Endothelial cell of umbilical vein (primary cell): ENCODE results near the gene IPPK. TPM values are rescaled to one million over a fixed set of nuclear protein-coding genes. Genes with fewer than 3 reads are reported as not detected.

Experiments used
- BruUV-seq: library from RNA; stranded (reverse); fragments of 400-500 nt; replicated peaks from 2 replicates; lab custom pipeline; 2021; lab: Mats Ljungman, UMichigan
- CTCF ChIA-PET: fragments of 300-600, 350-600 bp; sonication (Branson Sonifier 250); formaldehyde crosslinking; loops from one replicate; lab custom pipeline; 2021; ENCODE audit warnings: antibody characterized with exemption, inconsistent platforms; lab: Charles Lee
- POLR2A ChIA-PET: fragments of 300-600, 350-600 bp; sonication (Branson Sonifier 250); formaldehyde crosslinking; loops from one replicate; lab custom pipeline; 2021; ENCODE audit warnings: antibody characterized with exemption, inconsistent platforms; lab: Charles Lee
- DNase-seq: peaks from one replicate; pipeline ENCODE4 v3.0.0-alpha.2; 2011; ENCODE audit warnings: low read depth, low spot score
- FAIRE-seq: peaks from 2 replicates; lab custom pipeline; 2011; peaks lifted over from hg19 to GRCh38; lab: Jason Lieb, UNC
- H2AFZ ChIP-seq: 2 replicates; pipeline ENCODE4 v1.6.0; 2012; ENCODE audit warnings: low read depth, low read length, control low read depth, inconsistent platforms
- H3K27ac ChIP-seq: 2 replicates; pipeline ENCODE4 v1.5.1; 2011; ENCODE audit warnings: low read depth, mild to moderate bottlenecking, control low read depth, low read length, moderate library complexity; ENCODE audit not compliant: insufficient read depth
- H3K27me3 ChIP-seq, 2 experiments: 2 replicates each; pipeline versions ENCODE4 v1.6.0 to v1.6.1; 2011; ENCODE audit warnings: low read length in 2 of 2, mixed read lengths in 1 of 2; ENCODE audit not compliant: control insufficient read depth in 2 of 2, insufficient read depth in 2 of 2
- H3K36me3 ChIP-seq, 2 experiments: 2 replicates in 1 of 2; 3 replicates in 1 of 2; pipeline ENCODE4 v1.5.1; 2011; ENCODE audit warnings: low read length in 2 of 2, mild to moderate bottlenecking in 1 of 2, moderate library complexity in 1 of 2; ENCODE audit not compliant: control insufficient read depth in 2 of 2, insufficient read depth in 2 of 2; ENCODE audit errors: extremely low read depth in 1 of 2
- H3K4me1 ChIP-seq: 3 replicates; pipeline ENCODE4 v1.5.1; 2011; ENCODE audit warnings: mild to moderate bottlenecking, low read length; ENCODE audit not compliant: control insufficient read depth, insufficient read depth; ENCODE audit errors: extremely low read depth
- H3K4me2 ChIP-seq: 2 replicates; pipeline ENCODE4 v1.6.1; 2011; ENCODE audit warnings: low read length, control low read depth, mixed read lengths; ENCODE audit not compliant: insufficient read depth
- H3K4me3 ChIP-seq, 3 experiments: fragments of 200-600 bp in 1 of 3; sonication (generic), shearing (Covaris generic) in 1 of 3; replicated peaks in 1 of 3; 2 replicates each; pipeline ENCODE4 v1.5.1; 2011 to 2016; ENCODE audit warnings: control low read depth in 3 of 3, low read length in 3 of 3, mild to moderate bottlenecking in 2 of 3, inconsistent platforms in 1 of 3, low read depth in 1 of 3, moderate library complexity in 1 of 3; ENCODE audit not compliant: insufficient read depth in 1 of 3
- H3K79me2 ChIP-seq: 2 replicates; pipeline ENCODE4 v1.6.0; 2012; ENCODE audit warnings: low read length, inconsistent platforms; ENCODE audit not compliant: control insufficient read depth, insufficient read depth
- H3K9ac ChIP-seq: replicated peaks from 2 replicates; pipeline ENCODE3; 2011; ENCODE audit warnings: low read length, control low read depth; ENCODE audit not compliant: insufficient read depth; ENCODE audit errors: extremely low read depth
- H3K9me1 ChIP-seq: replicated peaks from 3 replicates; pipeline ENCODE4 v1.6.0; 2011; ENCODE audit warnings: mild to moderate bottlenecking, low read length; ENCODE audit not compliant: control insufficient read depth, insufficient read depth; ENCODE audit errors: extremely low read depth
- H3K9me3 ChIP-seq: replicated peaks from 2 replicates; pipeline ENCODE4 v1.5.1; 2012; ENCODE audit warnings: low read length, inconsistent platforms; ENCODE audit not compliant: control insufficient read depth, insufficient read depth
- H4K20me1 ChIP-seq: replicated peaks from 2 replicates; pipeline ENCODE3; 2011; ENCODE audit warnings: mild to moderate bottlenecking, low read length; ENCODE audit not compliant: control insufficient read depth, insufficient read depth; ENCODE audit errors: extremely low read depth
- EZH2 ChIP-seq: IDR thresholded peaks from 2 replicates; pipeline ENCODE4 v1.6.1; 2012; ENCODE audit warnings: borderline replicate concordance, low read depth, mild to moderate bottlenecking, moderate library complexity, low read length, inconsistent platforms; ENCODE audit not compliant: severe bottlenecking
- GATA2 ChIP-seq: IDR thresholded peaks from 2 replicates; pipeline ENCODE4 v1.7.0; 2011; ENCODE audit warnings: low read depth, mild to moderate bottlenecking, moderate library complexity, mixed read lengths, low read length; ENCODE audit not compliant: insufficient read length, insufficient read depth
- JUN ChIP-seq: IDR thresholded peaks from 2 replicates; pipeline ENCODE4 v1.6.1; 2011; ENCODE audit warnings: borderline replicate concordance, low read depth; ENCODE audit not compliant: insufficient read length, insufficient read depth
- dilution Hi-C: fragments of 300-500 bp; cut with MboI; formaldehyde crosslinking; loops from one replicate; pipeline ENCODE4 v1.15.0; 2019; ENCODE audit warnings: low sequenced_read_pairs; ENCODE audit not compliant: extremely low pct_ligation_motif_present
- intact Hi-C: fragments of 100-400 bp; cut with micrococcal nuclease; formaldehyde crosslinking; loops from one replicate; pipeline ENCODE4 v1.10.0; 2022
- polyA plus RNA-seq, 4 experiments: library from polyadenylated mRNA; depleted of rRNA in 3 of 4; stranded (reverse) in 3 of 4; unstranded in 1 of 4; fragments of >200 nt; gene quantifications; 2 replicates each; pipeline versions ENCODE4 v1.2.1 to v1.2.3, GENCODE V29; 2011 to 2012; ENCODE audit warnings: missing spikeins in 1 of 4
- total RNA-seq: library from RNA; stranded (reverse); gene quantifications from 2 replicates; pipeline ENCODE4 v1.2.3, GENCODE V29; 2021
- TF ChIP-seq, protein P1 (sequence below), 2 donors: IDR thresholded peaks; 1 replicate in 1 of 2; 2 replicates in 1 of 2; pipeline ENCODE4 v1.5.1; 2011; ENCODE audit warnings: low read length in 2 of 2, mild to moderate bottlenecking in 2 of 2, moderate library complexity in 2 of 2, control low read depth in 1 of 2, inconsistent platforms in 1 of 2, low read depth in 1 of 2; ENCODE audit not compliant: insufficient read depth in 1 of 2; ENCODE audit errors: extremely low read depth in 1 of 2
- TF ChIP-seq, protein P2 (sequence below): IDR thresholded peaks from 2 replicates; pipeline ENCODE4 v1.6.1; 2011; ENCODE audit not compliant: insufficient read depth, insufficient read length

IPPK gene
- total and polyA plus RNA-seq, 2 donors (not counting 3 experiments of a cell fraction or from before 2014, with no cell fraction given), result 14.0 to 28.0 TPM

DNA sequence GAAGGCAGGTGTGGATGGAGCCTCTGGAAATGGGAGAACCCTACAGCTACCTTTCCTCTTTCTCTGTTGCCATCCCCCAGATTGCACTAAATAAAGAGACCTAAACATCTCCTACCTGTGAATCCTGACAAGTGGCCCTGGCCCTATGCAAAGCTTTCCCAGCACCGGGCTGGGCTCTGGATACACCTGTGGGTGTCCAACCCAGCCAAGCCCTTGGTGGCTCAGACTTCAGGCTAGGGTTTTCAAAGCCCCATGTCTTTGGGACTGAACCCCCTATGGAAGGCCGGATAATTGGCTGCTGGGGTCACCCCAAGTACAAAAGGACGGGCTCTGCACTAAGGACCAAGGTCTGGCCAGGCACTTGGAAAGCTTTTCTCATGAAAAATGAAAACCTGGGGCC is 44.1 kb upstream of the IPPK start:
- POLR2A ChIA-PET, result no interaction called here
- Histone ChIP-seq H3K36me3 (peaks cover 10 to 39% of the 10 kb centered on the region in 2 experiments), H3K27ac (no peak overlapping the region), H3K4me2 (no peak overlapping the region), H3K4me1 (peaks cover 5% of the 10 kb centered on the region), H2AFZ (no peak overlapping the region), H3K4me3 (no peak overlapping the region), H3K9me3 (no peaks in the 10 kb centered on the region), H3K79me2 (peaks cover 4% of the 10 kb centered on the region), H4K20me1 (no peaks in the 10 kb centered on the region), H3K9ac (no peak overlapping the region), H3K27me3 (no peaks in the 10 kb centered on the region), H3K9me1 (no peaks in the 10 kb centered on the region)
- no TSS peak for BruUV-seq
- no peak for FAIRE-seq
- dilution Hi-C loops, result no loop called here
- no peak for DNase-seq
- CTCF ChIA-PET, result interaction anchor here (10.3 kb wide), 1 partner anchor 78 kb away, joined by 226 read pairs; no protein-coding TSS in a partner anchor
- no peak for TF ChIP-seq GATA2
- TF ChIP-seq, protein P1, sequence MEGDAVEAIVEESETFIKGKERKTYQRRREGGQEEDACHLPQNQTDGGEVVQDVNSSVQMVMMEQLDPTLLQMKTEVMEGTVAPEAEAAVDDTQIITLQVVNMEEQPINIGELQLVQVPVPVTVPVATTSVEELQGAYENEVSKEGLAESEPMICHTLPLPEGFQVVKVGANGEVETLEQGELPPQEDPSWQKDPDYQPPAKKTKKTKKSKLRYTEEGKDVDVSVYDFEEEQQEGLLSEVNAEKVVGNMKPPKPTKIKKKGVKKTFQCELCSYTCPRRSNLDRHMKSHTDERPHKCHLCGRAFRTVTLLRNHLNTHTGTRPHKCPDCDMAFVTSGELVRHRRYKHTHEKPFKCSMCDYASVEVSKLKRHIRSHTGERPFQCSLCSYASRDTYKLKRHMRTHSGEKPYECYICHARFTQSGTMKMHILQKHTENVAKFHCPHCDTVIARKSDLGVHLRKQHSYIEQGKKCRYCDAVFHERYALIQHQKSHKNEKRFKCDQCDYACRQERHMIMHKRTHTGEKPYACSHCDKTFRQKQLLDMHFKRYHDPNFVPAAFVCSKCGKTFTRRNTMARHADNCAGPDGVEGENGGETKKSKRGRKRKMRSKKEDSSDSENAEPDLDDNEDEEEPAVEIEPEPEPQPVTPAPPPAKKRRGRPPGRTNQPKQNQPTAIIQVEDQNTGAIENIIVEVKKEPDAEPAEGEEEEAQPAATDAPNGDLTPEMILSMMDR (IDR thresholded peaks at IDR 0.05; ENCODE audit: extremely low read depth in 1 of 2, insufficient read depth in 1 of 2, low read depth in 1 of 2, low read length in 2 of 2), result no peak
- TF ChIP-seq, protein P2, sequence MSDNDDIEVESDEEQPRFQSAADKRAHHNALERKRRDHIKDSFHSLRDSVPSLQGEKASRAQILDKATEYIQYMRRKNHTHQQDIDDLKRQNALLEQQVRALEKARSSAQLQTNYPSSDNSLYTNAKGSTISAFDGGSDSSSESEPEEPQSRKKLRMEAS, result no peak
- intact Hi-C loops, result no loop called here

DNA sequence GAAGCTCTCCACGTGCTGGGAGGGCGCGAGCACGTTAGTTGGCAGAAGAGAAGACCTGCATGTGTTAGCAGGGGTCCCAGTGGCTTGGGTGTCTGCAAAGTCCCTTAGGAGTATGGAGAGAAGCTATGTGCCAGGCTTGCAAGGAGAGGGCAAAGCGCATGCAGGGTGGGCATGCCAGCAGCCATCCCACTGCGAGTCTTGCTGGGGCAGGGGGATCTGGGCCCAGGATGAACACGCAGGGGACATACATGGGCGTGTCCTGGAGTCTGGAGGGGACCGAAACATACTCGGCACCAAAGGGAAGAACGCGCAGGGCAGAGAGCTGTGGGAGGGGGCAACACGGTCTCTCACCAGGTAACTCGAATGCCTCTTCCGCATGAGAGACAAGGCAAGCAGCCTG is 43.6 kb upstream of the IPPK start:
- dilution Hi-C loops, result no loop called here
- TF ChIP-seq JUN (no peak), EZH2 (no peak)
- H3K9ac ChIP-seq, result no peak overlapping the region
- intact Hi-C loops, result no loop called here
- no TSS peak for BruUV-seq
- H3K27ac ChIP-seq, result no peak overlapping the region
- CTCF ChIA-PET, result interaction anchor here (0.9 to 10.3 kb wide), 2 partner anchors 43 to 78 kb away, joined by 3 to 226 read pairs; partner anchors contain the start of gene IPPK
- no peak overlapping the region for H2AFZ ChIP-seq
- peaks cover 10 to 36% of the 10 kb centered on the region in 2 experiments for H3K36me3 ChIP-seq
- FAIRE-seq (no peak), DNase-seq (no peak)
- H3K9me1 ChIP-seq, result no peaks in the 10 kb centered on the region
- H3K27me3 ChIP-seq, result no peaks in the 10 kb centered on the region
- peaks cover 5% of the 10 kb centered on the region for H3K4me1 ChIP-seq
- H3K4me2 ChIP-seq, result no peak overlapping the region
- no peaks in the 10 kb centered on the region for H4K20me1 ChIP-seq
- H3K79me2 ChIP-seq, result peaks cover 4% of the 10 kb centered on the region
- no peak overlapping the region for H3K4me3 ChIP-seq
- no peaks in the 10 kb centered on the region for H3K9me3 ChIP-seq
- POLR2A ChIA-PET, result no interaction called here
